ENCODE measurements around the gene SMG9.
A peak's percentile ranks its signal among the peaks of the same experiment; 100 is the strongest.

The SMG9 gene

DNA sequence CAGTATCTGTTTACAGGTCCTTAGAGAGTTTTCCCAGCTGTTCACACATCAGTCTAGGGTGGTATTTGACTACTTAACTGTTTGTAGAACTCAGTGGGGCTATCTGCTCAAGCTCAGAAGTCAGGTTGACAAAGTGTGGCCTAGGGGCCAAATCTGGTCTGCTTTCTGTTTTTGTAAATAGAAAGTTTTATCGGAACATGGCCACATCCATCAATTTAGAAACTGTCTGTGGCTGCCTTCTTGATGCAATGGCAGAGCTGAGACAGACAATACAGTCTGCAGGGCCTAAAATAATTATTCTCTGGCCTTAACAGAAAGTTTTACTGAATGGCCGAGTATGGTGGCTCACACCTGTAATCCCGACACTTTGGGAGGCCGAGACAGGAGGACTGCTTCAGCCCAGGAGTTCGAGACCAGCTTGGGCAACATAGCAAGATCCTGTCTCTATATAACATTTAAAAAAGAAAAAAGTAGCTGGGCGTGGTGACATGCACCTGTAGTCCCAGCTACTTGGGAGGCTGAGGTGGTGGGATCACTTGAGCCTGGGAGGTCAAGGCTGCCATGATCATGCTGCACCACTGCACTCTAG lies 2.4 kb downstream of the SMG9 start:
- no peak for DNase-seq

DNA sequence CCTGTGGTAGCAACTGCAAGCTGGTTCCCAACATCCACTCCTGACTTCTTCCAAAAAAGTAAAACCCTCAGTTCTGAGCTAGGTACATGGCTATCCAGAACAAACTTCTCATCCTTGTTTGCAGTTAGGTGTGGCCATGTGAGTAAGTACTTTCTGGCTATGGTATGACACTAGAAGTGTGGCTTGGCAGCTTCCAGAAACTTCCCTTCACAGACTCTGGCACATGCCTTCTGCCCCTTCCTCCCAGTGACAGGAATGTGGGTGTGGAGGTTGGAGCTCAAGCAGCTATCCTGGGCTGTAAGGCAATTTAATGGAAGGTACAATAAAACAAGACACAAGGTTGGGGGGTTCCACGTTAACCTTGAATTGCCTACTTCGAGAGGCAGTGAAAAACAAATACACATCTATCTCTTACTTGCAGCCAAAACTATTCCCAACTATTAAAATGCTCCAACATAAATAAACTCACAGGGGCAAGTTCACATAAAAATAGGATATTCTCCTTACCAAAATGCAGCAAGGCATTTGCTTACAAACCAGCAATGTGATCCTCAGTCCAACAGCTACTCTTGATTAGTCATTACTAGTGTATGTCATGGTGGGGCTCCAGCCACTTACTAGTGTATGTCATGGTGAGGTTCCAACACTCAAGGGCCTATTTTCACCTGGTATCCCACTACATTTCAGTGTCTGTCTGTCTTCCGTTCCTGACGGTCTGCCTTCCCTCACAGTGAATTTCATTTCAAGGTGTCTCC lies 3.1 kb downstream of the SMG9 start:
- DNase-seq: no peak

DNA sequence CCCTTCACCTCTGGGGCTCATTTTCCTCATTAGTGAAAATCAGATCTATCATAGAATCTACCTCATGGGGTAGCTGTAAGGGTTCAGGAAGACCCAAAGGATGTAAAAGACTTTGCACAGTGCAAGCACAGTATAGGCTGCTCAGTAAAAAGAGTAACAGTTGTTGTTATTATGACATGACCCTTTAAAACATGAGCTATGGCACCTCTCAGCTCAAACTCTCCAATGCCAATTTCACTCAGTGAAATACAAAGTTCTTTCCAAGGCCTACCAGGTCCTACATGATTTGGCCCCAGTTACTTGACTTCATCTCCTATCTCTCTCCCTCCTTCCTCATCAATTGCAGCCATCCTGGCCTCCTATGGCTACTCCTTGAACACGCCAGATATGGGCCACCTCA lies 4.9 kb downstream of the SMG9 start:
- no peak for DNase-seq

DNA sequence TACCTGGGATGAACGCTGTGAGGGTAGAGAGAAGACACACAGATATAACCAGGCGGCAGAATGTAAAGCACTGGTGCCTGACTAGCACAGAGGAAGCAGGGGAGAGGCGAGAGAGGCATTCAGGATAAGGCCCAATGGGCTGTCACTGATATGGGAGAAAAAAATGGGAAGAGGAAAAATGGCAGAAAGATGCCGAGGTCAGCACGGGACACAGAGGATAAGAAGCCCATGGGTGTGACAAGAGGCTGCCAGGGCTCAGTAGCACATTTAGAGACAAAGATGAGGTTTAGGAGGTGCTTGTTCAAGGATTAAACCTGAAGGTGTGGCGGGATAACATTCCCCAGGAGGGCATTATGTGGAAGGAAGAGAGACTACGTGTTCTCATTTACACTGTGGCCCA lies 5.6 kb downstream of the SMG9 start:
- DNase-seq: no peak

DNA sequence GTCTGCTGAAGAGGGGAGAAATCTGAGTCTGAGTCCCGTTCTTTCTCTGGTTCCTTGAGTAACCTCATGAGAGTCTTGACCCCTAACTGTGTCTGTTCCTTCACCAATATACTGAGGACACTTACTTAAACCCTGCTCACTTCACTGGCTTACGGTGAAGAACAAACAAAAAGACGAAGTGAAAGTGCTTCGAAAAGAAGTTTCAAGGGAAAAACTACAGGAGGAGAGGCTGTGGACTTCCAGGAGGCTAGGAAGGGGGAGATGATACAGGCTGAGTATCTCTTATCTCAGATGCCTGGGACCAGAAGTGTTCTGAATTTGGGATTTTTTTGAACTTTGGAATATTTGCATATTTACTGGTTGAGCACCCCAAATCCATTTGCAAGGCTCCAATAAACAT lies 6.1 kb downstream of the SMG9 start:
- DNase-seq: no peak

DNA sequence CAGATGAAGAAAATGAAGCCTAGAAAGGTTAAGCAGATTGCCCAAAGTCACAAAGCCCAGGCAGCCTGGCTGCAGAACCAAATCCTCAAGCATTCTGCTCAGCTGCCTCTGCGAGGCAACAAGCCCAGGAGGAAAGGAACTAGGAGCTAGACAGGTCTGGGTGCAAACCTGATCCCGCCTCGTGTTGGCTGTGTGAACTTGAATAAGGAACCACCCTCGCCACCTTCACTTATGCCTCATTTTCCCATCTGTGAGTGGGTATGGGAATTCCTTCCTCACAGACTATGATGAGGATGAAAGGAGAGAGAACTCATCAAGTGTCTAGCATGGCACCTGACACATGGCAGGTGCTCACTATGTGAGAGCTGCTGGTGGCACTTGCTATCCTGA lies 6.6 kb downstream of the SMG9 start:
- no peak for DNase-seq

DNA sequence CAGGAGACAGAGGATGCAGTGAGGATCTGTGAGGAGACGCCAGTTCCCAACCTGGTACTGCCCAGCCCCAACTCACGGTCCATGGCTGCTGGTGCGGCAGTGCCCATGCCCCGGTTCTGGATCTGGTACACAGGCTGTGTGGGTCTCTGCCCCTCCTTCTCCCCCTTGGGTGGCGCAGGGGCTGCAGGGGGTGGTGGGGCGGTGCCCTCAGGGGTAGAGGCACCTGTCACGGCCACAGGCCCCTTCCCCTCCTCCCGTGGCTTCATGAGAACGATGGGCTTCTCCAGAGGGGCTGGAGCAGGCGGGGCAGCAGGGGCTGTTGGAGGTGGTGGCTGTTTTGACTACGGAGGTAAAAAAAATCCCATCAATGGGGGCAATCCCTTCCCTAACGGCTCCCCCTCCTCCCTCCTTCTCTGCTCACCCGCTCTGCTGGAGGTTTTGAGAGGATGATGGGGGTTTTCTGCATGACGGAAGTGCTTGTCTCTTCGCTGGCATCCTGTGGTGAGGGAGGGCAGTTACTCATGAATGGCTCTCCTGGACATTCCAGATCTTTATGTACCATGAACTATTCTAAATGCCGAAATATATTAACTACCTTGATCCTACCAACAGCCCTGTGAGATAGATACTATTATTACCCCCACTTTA lies 7.1 kb downstream of the SMG9 start:
- no peak for DNase-seq

DNA sequence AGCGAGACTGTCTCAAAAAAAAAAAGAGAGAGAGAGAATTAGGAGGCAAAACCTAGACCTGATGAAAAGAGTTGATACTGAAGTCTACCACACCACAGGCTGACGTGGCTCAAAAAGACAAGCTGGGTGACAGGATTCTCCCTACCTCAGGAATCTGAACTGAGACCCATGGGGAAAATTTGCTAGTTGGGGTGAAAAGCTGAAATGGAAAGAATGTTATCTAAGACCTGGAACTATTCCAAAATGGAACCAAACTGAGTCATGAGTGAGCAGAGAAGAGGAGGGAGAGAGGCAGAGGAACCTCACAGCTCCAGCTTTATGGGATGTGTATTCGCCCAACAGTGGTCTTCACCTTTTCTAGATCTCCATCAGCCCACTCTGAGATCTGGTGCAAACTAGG lies 11.7 kb downstream of the SMG9 start:
- no peak for DNase-seq

DNA sequence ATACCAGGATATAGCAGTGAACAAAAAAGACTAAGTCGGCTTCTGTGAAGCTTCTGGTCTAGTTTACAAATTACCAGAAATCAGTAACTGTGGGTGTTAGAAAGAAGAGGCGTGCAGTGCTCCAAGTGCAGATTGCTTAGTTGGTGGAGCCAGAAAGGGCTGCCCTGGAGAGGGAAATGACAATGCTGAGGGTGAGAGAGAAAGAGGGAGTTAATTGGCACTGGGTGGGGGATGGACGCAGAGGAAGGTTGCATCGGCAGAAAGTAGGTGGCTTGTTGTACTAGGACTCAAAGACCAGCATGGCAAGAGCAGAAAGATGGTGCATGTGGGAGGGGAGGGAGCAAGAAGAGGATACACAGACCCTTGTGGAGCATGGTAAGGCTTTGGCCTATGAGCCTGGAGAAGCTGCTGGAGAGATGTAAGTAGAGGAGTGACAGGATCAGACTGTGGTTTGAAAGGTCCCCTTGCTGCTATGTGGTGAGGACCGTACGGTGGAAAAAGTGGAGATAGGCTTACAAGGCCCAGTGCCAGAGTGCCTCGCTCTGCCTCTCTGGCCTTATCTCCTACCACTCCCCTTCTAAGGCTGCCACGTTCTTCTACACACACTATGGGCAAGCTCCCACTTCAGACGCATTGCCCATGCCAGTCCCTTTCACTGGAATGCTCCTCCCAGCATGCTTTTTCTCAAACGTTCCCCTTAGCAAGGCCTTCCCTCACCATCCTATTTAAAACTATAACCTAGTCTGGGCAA lies 13.5 kb downstream of the SMG9 start:
- no peak for DNase-seq

DNA sequence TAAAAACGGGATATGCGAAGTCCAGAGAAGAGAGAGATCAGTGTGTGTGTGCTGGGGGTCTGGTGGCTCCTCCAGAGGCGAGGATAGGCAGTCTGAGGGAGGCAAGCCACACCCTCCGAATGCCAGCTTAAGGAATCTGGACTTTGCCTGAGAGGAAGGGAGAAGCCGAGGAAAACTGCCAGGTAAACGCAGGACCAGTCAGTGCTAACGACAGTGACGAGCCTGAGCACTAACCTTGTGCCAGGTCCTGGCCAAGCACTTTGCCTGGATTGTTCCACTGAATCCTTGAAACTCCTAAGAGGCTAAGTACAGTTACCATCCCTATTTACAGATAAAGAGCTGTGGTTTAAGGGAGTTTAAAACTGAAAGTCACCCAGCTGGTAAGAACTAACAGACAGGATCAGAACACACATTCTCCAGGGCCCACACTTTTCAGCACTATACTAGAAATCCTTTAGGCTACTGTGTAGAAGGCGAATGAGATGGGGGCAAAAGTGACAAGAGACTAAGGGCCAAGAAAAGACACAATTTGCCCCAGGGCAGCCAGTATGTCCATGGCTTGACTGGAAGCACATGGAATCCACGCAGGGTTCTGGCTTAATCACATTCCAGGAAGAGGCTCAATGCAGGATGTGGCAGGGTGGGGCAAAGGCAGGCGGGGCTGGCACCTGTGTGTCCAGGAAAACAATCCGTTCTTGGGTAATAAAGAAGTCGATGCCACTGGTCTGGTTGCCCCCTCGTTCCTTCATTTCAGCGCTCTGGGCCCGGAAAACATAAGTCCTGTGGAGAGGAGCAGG lies 15.1 kb downstream of the SMG9 start:
- no peak for DNase-seq

DNA sequence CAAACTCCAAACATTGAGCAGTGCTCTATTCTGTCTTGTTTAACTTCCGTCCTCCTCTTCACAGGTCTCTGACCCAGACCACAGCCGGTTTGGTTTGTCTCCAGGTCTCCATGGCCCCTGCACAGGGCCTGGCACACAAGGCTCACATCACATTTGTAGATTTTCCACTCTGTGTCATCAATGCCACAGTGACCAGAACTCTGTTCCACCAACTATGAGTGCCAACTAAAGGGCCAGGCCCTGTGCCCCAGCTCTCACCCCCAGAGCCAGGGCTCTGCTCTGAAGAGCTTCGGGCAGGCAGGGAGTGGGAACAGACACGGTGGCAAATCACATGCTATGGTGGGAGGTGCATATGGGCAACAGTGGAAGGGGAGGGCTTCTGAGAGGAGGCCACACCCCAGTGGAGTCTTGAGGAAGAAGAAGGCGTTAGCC lies 16.0 kb downstream of the SMG9 start:
- peak; percentile 73 to 86 for DNase-seq

DNA sequence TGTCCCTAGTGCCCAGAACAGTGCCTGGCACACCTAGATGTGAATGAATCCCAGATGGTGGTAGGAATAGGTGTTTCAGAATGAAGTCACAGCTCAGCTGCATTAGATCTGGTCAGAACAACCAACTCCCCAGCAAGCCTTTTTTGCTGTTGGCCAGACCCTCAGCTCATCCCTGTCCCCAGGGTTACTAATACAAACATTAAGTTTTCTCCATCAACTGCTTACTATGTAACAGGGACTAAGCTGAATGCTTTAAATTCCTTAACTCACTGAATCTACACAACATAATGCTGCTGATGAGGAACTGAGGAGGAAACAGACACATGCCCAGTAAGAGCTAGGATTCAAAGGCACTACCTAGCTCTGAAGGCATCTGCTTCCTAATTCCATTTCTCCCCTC lies 18.8 kb downstream of the SMG9 start:
- DNase-seq: no peak

DNA sequence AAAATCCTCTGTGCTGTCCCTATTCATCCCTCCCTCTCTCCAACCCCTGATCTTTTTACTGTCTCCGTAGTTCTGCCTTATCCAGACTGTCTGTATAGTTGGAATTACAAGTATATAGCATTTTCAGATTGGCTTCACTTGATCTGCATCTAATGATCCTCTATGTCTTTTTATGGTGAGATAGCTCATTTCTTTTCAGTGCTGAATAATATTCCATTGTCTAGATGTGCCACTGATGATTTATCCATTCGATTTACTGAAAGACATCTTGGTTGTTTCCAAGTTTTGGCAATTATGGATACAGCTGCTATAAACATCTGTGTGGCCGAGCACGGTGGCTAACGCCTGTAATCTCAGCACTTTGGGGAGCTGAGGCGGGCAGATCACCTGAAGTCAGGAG lies 19.7 kb downstream of the SMG9 start:
- no peak for DNase-seq

DNA sequence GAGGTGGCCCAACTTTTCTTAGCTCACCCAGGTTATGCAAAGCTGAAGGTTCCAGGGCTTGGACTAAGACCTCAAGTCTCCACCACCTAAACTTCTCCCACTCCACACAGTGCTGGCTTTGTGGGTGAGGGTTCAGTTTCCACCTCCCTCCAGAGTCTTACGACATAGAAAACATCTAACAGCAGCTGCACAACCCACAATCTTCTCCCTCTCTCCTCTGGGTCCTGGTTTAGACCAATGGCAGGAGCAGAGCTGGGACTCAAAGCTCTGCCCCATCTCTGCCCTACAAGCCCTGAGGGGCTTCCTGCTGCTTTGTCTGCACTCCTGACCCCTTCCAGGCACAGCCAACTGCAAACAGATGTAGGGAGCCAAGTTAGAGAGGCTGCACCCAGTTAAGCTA lies 22.9 kb downstream of the SMG9 start:
- peak; percentile 24 to 45 for DNase-seq

DNA sequence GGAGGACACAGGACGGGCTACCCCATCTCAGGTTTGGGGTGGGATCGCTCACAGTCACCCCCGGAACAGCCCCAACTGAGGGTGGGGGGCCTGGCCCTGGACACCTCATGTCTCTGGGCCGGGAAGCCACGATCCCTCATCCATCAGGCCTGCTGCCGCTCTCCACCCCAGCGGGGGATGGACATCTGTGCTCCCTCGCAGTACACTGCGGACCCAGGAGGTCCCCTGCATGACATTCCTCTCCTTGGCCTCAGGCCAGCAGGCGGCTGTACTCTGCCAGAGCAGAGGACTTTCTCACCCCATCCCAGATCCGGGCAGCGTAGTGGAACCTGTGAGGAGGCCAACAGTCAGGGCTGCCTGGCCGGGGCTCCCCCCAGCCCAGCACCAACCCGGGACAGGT lies 23.4 kb downstream of the SMG9 start:
- DNase-seq: no peak

DNA sequence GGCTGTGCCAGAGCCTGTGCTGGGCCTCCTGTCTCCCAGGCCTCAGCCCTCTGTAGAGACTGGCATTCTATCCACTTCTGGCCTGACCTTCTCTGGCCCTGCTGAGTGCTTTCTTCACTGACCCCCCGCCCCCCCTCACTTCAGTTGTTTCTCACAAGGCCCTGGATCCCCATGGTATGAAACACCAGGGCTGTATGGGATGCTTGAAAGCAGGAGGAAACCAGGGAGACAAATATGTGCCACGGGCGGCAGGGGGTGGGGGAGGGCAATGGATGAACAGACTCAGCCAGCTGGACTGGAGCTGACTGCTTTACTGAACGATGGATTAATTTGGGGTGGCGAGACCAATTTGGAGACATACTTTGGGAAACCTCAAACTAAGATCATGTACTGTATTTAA lies 24.8 kb downstream of the SMG9 start:
- DNase-seq: no peak

DNA sequence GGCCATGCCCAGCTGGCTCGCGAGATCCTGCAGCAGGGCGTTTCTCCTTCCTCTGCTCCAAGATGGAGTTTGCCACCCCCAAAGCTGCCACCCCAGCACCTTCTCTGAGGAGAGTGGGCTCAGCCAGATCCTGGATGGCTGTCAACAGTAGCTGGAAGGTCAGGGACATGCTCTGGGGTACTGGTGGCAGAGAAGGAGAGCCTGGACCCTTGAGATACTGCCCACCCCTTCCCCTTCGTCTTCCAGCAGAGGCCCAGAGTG lies 27.2 kb downstream of the SMG9 start:
- DNase-seq: no peak

DNA sequence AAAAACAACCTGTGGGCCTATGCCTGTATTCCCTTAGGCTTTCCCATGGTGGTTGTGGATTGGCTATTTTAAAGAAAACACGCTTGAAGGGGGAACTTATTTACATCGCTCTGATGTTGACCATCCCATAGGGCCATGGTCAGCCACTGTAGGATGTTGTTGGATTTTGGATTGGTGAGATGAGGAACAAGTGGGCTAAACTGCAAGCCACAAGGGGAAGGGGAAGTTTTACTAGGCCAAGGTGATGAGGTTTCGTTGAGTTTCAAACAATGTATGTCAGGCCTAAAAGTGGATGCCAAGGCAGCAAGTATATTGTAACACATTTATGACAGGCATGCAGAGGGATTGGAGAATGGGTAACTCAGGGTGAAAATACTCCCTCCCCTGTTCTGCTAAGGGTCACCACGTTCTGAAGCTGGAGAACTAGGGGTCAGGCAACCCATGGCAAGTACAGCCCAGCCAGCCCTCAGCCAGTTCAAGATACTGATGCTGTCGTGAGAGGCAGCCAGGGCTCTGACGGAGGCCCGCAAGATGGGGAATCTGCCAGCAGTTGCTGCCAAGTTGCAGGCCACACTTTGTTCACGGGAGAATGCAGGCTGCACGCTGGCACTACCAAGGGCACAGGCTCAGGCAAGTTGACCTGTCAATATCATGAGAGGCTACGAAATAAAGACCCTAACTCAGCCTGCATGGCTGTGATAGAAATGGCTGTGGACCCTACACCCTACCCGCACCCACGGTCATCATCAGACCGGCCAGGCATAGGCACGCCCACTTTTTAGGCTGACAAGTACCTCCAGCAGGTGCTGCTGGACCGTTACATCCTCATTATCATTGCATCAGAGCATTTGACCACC lies 27.8 kb downstream of the SMG9 start:
- DNase-seq: peak; percentile 50 to 62

DNA sequence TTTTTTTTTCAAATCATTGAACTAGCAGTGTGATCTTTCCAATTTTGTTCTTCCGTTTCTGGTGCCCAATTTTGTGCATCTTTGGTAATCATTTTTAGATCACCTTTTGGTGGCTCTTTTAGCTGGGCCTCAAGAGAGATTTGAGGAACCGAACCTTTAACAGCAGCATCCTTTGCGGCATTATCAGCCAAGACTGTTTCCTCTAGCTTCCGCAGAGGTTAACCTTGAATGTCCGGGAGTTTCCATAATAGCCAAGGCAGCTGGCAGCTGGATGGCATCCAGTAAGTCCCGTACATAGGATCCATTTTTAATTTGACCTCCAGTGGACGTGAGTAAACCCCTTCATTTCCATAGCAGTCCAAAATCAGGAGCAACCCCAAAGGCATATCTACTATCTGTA lies 29.3 kb downstream of the SMG9 start:
- DNase-seq: peak in 1 of 2 donors; percentile 15

DNA sequence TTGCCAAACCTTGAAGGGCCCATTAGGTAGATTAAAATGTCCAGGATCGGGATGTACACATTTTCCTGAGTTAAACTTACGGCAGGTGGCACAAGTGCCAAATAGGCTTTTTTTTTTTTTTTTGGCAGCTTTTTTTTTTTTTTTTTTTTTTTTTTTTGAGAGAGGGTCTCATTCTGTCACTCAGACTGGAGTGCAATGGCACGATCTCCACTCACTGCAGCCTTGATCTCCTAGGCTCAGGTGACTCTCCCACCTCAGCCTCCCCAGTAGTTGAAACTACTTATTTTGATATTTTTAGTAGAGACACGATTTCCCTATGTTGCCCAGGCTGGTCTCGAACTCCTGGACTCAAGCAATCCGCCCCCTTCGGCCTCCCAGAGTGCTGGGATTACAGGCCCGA lies 29.9 kb downstream of the SMG9 start:
- DNase-seq: no peak

DNA sequence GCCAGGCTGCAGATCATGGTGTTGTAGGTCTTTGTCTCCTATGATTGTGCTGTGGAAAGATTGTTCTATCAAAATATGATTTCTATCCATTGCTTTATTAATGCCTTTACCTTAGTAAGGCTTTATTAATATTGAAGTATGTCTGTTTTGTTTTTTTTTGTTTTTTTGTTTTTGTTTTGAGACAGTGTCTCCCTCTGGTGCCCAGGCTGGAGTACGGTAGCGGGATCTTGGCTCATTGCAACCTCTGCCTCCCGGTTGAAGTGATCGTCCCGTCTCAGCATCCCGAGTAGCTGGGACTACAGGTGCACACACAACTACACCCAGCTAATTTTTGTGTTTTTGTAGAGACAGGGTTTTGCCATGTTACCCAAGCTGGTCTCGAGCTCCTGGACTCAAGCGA lies 31.2 kb downstream of the SMG9 start:
- peak; percentile 42 to 43 for DNase-seq

DNA sequence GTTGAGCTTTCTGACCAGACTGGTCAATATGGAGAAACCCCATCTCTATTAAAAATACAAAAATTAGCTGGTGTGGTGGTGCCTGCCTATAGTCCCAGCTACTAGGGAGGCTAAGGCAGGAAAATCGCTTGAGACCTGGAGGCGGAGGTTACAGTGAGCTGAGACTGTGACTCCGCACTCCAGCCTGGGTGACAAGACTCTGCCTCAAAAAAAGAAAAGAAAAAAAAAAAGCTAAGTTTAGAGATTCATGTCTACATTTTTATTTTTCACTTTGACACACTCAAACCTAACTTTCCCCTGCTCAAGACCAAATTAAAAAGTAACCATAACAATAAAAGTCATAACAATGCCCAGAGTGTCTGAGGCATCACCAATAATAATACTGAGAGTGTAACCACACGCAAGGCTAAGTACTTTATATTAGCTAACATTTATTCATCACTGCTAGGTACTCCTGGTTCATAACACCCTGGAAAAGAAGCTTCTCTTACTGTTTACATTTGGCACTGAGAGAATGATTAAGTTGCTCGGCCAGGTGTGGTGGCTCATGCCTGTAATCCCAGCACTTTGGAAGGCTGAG lies 33.2 kb downstream of the SMG9 start:
- no peak for DNase-seq

All from inflammatory macrophage (primary cell).